Endometrium (tissue), 2 donors: ENCODE data around the gene MRO.
"Not testable (repeated sequence)": the region's sequence is repeated elsewhere in the genome, so short reads cannot be mapped to it uniquely, and the experiment has no call there.

Experiments used
- FAIRE-seq: peaks from 2 replicates; lab custom pipeline; 2012; peaks lifted over from hg19 to GRCh38; lab: Jason Lieb, UNC
- donor health status: control.
- donor health status: control.

The MRO gene

GRCh38 chr18:50833496-50833895, 13.7 kb upstream of the MRO start:
- not testable (repeated sequence) for FAIRE-seq

- FAIRE-seq = no peak
Observed at GRCh38 chr18:50832754-50833153, 12.9 kb upstream of the MRO start.

- FAIRE-seq = no peak
Observed at GRCh38 chr18:50830544-50830943, 10.7 kb upstream of the MRO start.

- FAIRE-seq = no peak
Observed at GRCh38 chr18:50829644-50830043, 9.8 kb upstream of the MRO start.

- FAIRE-seq = no peak
Observed at GRCh38 chr18:50826027-50826426, 6.2 kb upstream of the MRO start.

- no peak for FAIRE-seq
Observed at GRCh38 chr18:50825621-50826020, 5.8 kb upstream of the MRO start.

- no peak for FAIRE-seq
Observed at GRCh38 chr18:50822756-50823155, 2.9 kb upstream of the MRO start.

- no peak for FAIRE-seq
Observed at GRCh38 chr18:50820901-50821520, 1.2 kb upstream of the MRO start.

- no peak for FAIRE-seq
Observed at GRCh38 chr18:50819027-50819727, 639 bp downstream of the MRO start.

GRCh38 chr18:50816419-50817166, 3.2 kb downstream of the MRO start:
- no peak for FAIRE-seq

GRCh38 chr18:50814395-50814794, 5.4 kb downstream of the MRO start:
- no peak for FAIRE-seq

- FAIRE-seq = no peak
Observed at GRCh38 chr18:50813353-50813752, 6.5 kb downstream of the MRO start.

- no peak for FAIRE-seq
Observed at GRCh38 chr18:50812834-50813233, 7.0 kb downstream of the MRO start.

- no peak for FAIRE-seq
Observed at GRCh38 chr18:50807176-50807575, 12.6 kb downstream of the MRO start.

- no peak for FAIRE-seq
Observed at GRCh38 chr18:50806208-50806616, 13.6 kb downstream of the MRO start.

GRCh38 chr18:50805732-50806131, 14.1 kb downstream of the MRO start:
- no peak for FAIRE-seq

GRCh38 chr18:50803592-50803991, 16.2 kb downstream of the MRO start:
- FAIRE-seq = no peak

- no peak for FAIRE-seq
Observed at GRCh38 chr18:50802141-50802540, 17.7 kb downstream of the MRO start.

GRCh38 chr18:50797142-50797541, 22.7 kb downstream of the MRO start:
- no peak for FAIRE-seq

- no peak for FAIRE-seq
Observed at GRCh38 chr18:50796495-50796894, 23.3 kb downstream of the MRO start.

- no peak for FAIRE-seq
Observed at GRCh38 chr18:50793641-50794565, 25.9 kb downstream of the MRO start.

- FAIRE-seq = peak; percentile 18
Observed at GRCh38 chr18:50792885-50793284, 26.9 kb downstream of the MRO start.
